Endothelial cell of umbilical vein (primary cell): ENCODE results near the gene MRPL24. TPM values are rescaled to one million over a fixed set of nuclear protein-coding genes. Genes with fewer than 3 reads are reported as not detected.

Experiments used
- BruUV-seq: library from RNA; stranded (reverse); fragments of 400-500 nt; replicated peaks from 2 replicates; lab custom pipeline; 2021; lab: Mats Ljungman, UMichigan
- CTCF ChIA-PET: fragments of 300-600, 350-600 bp; sonication (Branson Sonifier 250); formaldehyde crosslinking; loops from one replicate; lab custom pipeline; 2021; ENCODE audit warnings: antibody characterized with exemption, inconsistent platforms; lab: Charles Lee
- POLR2A ChIA-PET: fragments of 300-600, 350-600 bp; sonication (Branson Sonifier 250); formaldehyde crosslinking; loops from one replicate; lab custom pipeline; 2021; ENCODE audit warnings: antibody characterized with exemption, inconsistent platforms; lab: Charles Lee
- DNase-seq: peaks from one replicate; pipeline ENCODE4 v3.0.0-alpha.2; 2011; ENCODE audit warnings: low read depth, low spot score
- FAIRE-seq: peaks from 2 replicates; lab custom pipeline; 2011; peaks lifted over from hg19 to GRCh38; lab: Jason Lieb, UNC
- H2AFZ ChIP-seq: 2 replicates; pipeline ENCODE4 v1.6.0; 2012; ENCODE audit warnings: low read depth, low read length, control low read depth, inconsistent platforms
- H3K27ac ChIP-seq: 2 replicates; pipeline ENCODE4 v1.5.1; 2011; ENCODE audit warnings: low read depth, mild to moderate bottlenecking, control low read depth, low read length, moderate library complexity; ENCODE audit not compliant: insufficient read depth
- H3K27me3 ChIP-seq, 2 experiments: 2 replicates each; pipeline versions ENCODE4 v1.6.0 to v1.6.1; 2011; ENCODE audit warnings: low read length in 2 of 2, mixed read lengths in 1 of 2; ENCODE audit not compliant: control insufficient read depth in 2 of 2, insufficient read depth in 2 of 2
- H3K36me3 ChIP-seq, 2 experiments: 2 replicates in 1 of 2; 3 replicates in 1 of 2; pipeline ENCODE4 v1.5.1; 2011; ENCODE audit warnings: low read length in 2 of 2, mild to moderate bottlenecking in 1 of 2, moderate library complexity in 1 of 2; ENCODE audit not compliant: control insufficient read depth in 2 of 2, insufficient read depth in 2 of 2; ENCODE audit errors: extremely low read depth in 1 of 2
- H3K4me1 ChIP-seq: 3 replicates; pipeline ENCODE4 v1.5.1; 2011; ENCODE audit warnings: mild to moderate bottlenecking, low read length; ENCODE audit not compliant: control insufficient read depth, insufficient read depth; ENCODE audit errors: extremely low read depth
- H3K4me2 ChIP-seq: 2 replicates; pipeline ENCODE4 v1.6.1; 2011; ENCODE audit warnings: low read length, control low read depth, mixed read lengths; ENCODE audit not compliant: insufficient read depth
- H3K4me3 ChIP-seq, 3 experiments: fragments of 200-600 bp in 1 of 3; sonication (generic), shearing (Covaris generic) in 1 of 3; replicated peaks in 1 of 3; 2 replicates each; pipeline ENCODE4 v1.5.1; 2011 to 2016; ENCODE audit warnings: control low read depth in 3 of 3, low read length in 3 of 3, mild to moderate bottlenecking in 2 of 3, inconsistent platforms in 1 of 3, low read depth in 1 of 3, moderate library complexity in 1 of 3; ENCODE audit not compliant: insufficient read depth in 1 of 3
- H3K79me2 ChIP-seq: 2 replicates; pipeline ENCODE4 v1.6.0; 2012; ENCODE audit warnings: low read length, inconsistent platforms; ENCODE audit not compliant: control insufficient read depth, insufficient read depth
- H3K9ac ChIP-seq: replicated peaks from 2 replicates; pipeline ENCODE3; 2011; ENCODE audit warnings: low read length, control low read depth; ENCODE audit not compliant: insufficient read depth; ENCODE audit errors: extremely low read depth
- H3K9me1 ChIP-seq: replicated peaks from 3 replicates; pipeline ENCODE4 v1.6.0; 2011; ENCODE audit warnings: mild to moderate bottlenecking, low read length; ENCODE audit not compliant: control insufficient read depth, insufficient read depth; ENCODE audit errors: extremely low read depth
- H3K9me3 ChIP-seq: replicated peaks from 2 replicates; pipeline ENCODE4 v1.5.1; 2012; ENCODE audit warnings: low read length, inconsistent platforms; ENCODE audit not compliant: control insufficient read depth, insufficient read depth
- H4K20me1 ChIP-seq: replicated peaks from 2 replicates; pipeline ENCODE3; 2011; ENCODE audit warnings: mild to moderate bottlenecking, low read length; ENCODE audit not compliant: control insufficient read depth, insufficient read depth; ENCODE audit errors: extremely low read depth
- EZH2 ChIP-seq: IDR thresholded peaks from 2 replicates; pipeline ENCODE4 v1.6.1; 2012; ENCODE audit warnings: borderline replicate concordance, low read depth, mild to moderate bottlenecking, moderate library complexity, low read length, inconsistent platforms; ENCODE audit not compliant: severe bottlenecking
- GATA2 ChIP-seq: IDR thresholded peaks from 2 replicates; pipeline ENCODE4 v1.7.0; 2011; ENCODE audit warnings: low read depth, mild to moderate bottlenecking, moderate library complexity, mixed read lengths, low read length; ENCODE audit not compliant: insufficient read length, insufficient read depth
- JUN ChIP-seq: IDR thresholded peaks from 2 replicates; pipeline ENCODE4 v1.6.1; 2011; ENCODE audit warnings: borderline replicate concordance, low read depth; ENCODE audit not compliant: insufficient read length, insufficient read depth
- MAX ChIP-seq: IDR thresholded peaks from 2 replicates; pipeline ENCODE4 v1.6.1; 2011; ENCODE audit not compliant: insufficient read depth, insufficient read length
- MYC ChIP-seq: IDR thresholded peaks from one replicate; pipeline ENCODE4 v1.6.1; 2011; ENCODE audit warnings: mild to moderate bottlenecking, low read depth, low read length
- POLR2AphosphoS5 ChIP-seq: IDR thresholded peaks from 2 replicates; pipeline ENCODE4 v1.6.1; 2012; ENCODE audit warnings: low read depth, mild to moderate bottlenecking, control low read depth, low read length, moderate library complexity; ENCODE audit not compliant: insufficient read depth
- dilution Hi-C: fragments of 300-500 bp; cut with MboI; formaldehyde crosslinking; loops from one replicate; pipeline ENCODE4 v1.15.0; 2019; ENCODE audit warnings: low sequenced_read_pairs; ENCODE audit not compliant: extremely low pct_ligation_motif_present
- intact Hi-C: fragments of 100-400 bp; cut with micrococcal nuclease; formaldehyde crosslinking; loops from one replicate; pipeline ENCODE4 v1.10.0; 2022
- polyA plus RNA-seq, 4 experiments: library from polyadenylated mRNA; depleted of rRNA in 3 of 4; stranded (reverse) in 3 of 4; unstranded in 1 of 4; fragments of >200 nt; gene quantifications; 2 replicates each; pipeline versions ENCODE4 v1.2.1 to v1.2.3, GENCODE V29; 2011 to 2012; ENCODE audit warnings: missing spikeins in 1 of 4
- total RNA-seq: library from RNA; stranded (reverse); gene quantifications from 2 replicates; pipeline ENCODE4 v1.2.3, GENCODE V29; 2021
- TF ChIP-seq, protein P1 (sequence below), 2 donors: IDR thresholded peaks; 1 replicate in 1 of 2; 2 replicates in 1 of 2; pipeline ENCODE4 v1.5.1; 2011; ENCODE audit warnings: low read length in 2 of 2, mild to moderate bottlenecking in 2 of 2, moderate library complexity in 2 of 2, control low read depth in 1 of 2, inconsistent platforms in 1 of 2, low read depth in 1 of 2; ENCODE audit not compliant: insufficient read depth in 1 of 2; ENCODE audit errors: extremely low read depth in 1 of 2

Gene MRPL24
- total and polyA plus RNA-seq, 2 donors (not counting 3 experiments of a cell fraction or from before 2014, with no cell fraction given), result 47.9 to 77.7 TPM

DNA sequence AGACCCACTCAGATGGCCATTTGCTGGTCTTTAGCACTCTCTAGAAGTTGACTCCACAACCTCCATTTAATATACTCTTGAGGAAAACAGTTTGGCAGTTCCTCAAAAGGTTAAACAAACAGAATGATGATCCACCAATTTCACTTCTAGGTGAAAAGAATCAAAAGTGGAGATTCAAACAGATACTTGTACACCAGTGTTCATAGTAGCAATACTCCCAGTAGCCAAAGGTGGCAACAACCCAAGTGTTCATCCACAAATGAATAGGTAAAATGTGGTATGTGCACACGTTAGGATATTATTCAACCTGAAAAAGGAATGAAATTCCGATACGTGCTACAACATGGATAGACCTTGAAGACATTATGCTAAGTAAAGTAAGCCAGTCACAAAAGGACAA lies 32.7 kb upstream of the MRPL24 start:
- Histone ChIP-seq H3K9me1 (no peaks in the 10 kb centered on the region), H3K4me2 (no peak overlapping the region), H3K9ac (no peak overlapping the region), H3K79me2 (peaks cover 88% of the 10 kb centered on the region), H4K20me1 (peaks cover 7% of the 10 kb centered on the region), H3K9me3 (no peaks in the 10 kb centered on the region), H3K27ac (no peak overlapping the region), H3K27me3 (no peaks in the 10 kb centered on the region), H3K36me3 (peaks cover 7 to 8% of the 10 kb centered on the region in 2 experiments), H3K4me3 (no peak overlapping the region), H2AFZ (no peak overlapping the region), H3K4me1 (peaks cover 10% of the 10 kb centered on the region)
- DNase-seq (no peak), FAIRE-seq (no peak)
- POLR2A ChIA-PET, result no interaction called here
- intact Hi-C loops, result no loop called here
- CTCF ChIA-PET, result interaction anchor here (1.1 to 3.2 kb wide), 3 partner anchors 8 to 86 kb away, joined by 3 to 14 read pairs (median 9); partner anchors contain the start of genes INSRR, ISG20L2, METTL25B and NTRK1
- dilution Hi-C loops, result no loop called here
- TF ChIP-seq, protein P1, sequence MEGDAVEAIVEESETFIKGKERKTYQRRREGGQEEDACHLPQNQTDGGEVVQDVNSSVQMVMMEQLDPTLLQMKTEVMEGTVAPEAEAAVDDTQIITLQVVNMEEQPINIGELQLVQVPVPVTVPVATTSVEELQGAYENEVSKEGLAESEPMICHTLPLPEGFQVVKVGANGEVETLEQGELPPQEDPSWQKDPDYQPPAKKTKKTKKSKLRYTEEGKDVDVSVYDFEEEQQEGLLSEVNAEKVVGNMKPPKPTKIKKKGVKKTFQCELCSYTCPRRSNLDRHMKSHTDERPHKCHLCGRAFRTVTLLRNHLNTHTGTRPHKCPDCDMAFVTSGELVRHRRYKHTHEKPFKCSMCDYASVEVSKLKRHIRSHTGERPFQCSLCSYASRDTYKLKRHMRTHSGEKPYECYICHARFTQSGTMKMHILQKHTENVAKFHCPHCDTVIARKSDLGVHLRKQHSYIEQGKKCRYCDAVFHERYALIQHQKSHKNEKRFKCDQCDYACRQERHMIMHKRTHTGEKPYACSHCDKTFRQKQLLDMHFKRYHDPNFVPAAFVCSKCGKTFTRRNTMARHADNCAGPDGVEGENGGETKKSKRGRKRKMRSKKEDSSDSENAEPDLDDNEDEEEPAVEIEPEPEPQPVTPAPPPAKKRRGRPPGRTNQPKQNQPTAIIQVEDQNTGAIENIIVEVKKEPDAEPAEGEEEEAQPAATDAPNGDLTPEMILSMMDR (IDR thresholded peaks at IDR 0.05; ENCODE audit: extremely low read depth in 1 of 2, insufficient read depth in 1 of 2, low read depth in 1 of 2, low read length in 2 of 2), result peak in 1 of 2 donors; percentile 6
- TF ChIP-seq JUN, result no peak
- BruUV-seq, result no TSS peak

GRCh38 chr1:156772728-156773497 lies 32.0 kb upstream of the MRPL24 start:
- CTCF ChIA-PET, result interaction anchor here (0.7 to 3.2 kb wide), 9 partner anchors 8 to 87 kb away, joined by 3 to 14 read pairs (median 4); partner anchors contain the start of genes INSRR, ISG20L2, METTL25B and NTRK1
- H2AFZ ChIP-seq, result no peak overlapping the region
- no peaks in the 10 kb centered on the region for H3K9me1 ChIP-seq
- no peak overlapping the region for H3K4me3 ChIP-seq
- no peaks in the 10 kb centered on the region for H3K27me3 ChIP-seq
- H4K20me1 ChIP-seq, result peaks cover 7% of the 10 kb centered on the region
- no peak overlapping the region for H3K9ac ChIP-seq
- FAIRE-seq, result no peak
- POLR2A ChIA-PET, result interaction anchor here (1.6 kb wide), 1 partner anchor 47 kb away, joined by 3 read pairs; no protein-coding TSS in a partner anchor
- peaks cover 7 to 8% of the 10 kb centered on the region in 2 experiments for H3K36me3 ChIP-seq
- H3K9me3 ChIP-seq, result no peaks in the 10 kb centered on the region
- intact Hi-C loops (no loop called here), dilution Hi-C loops (no loop called here)
- no peak overlapping the region for H3K27ac ChIP-seq
- TF ChIP-seq MYC (no peak), GATA2 (no peak), MAX (no peak), EZH2 (no peak), POLR2AphosphoS5 (no peak), JUN (no peak)
- TF ChIP-seq, protein P1 (IDR thresholded peaks at IDR 0.05; ENCODE audit: extremely low read depth in 1 of 2, insufficient read depth in 1 of 2, low read depth in 1 of 2, low read length in 2 of 2), result no peak
- peaks cover 13% of the 10 kb centered on the region for H3K4me1 ChIP-seq
- no peak for DNase-seq
- peaks cover 88% of the 10 kb centered on the region for H3K79me2 ChIP-seq
- no TSS peak for BruUV-seq
- no peak overlapping the region for H3K4me2 ChIP-seq
